Left lung (tissue), 10 donors: ENCODE results near the gene ATG16L1. TPM values are rescaled to one million over a fixed set of nuclear protein-coding genes. Genes with fewer than 3 reads are reported as not detected.
A peak's percentile ranks its signal among the peaks of the same experiment; 100 is the strongest.

ENCODE experiments used
- ATAC-seq: fragments of 200-7000 bp; cut with Tn5 transposase; one replicate; pipeline ENCODE4 v1.9.1; 2020; ENCODE audit warnings: moderate library complexity
- DNase-seq, 4 donors: peaks; one replicate each; pipeline ENCODE4 v3.0.0-alpha.2; 2013 to 2020
- H3K27ac ChIP-seq, 2 donors: fragments of 200-600 bp; sonication (generic) in 1 of 2; one replicate each; pipeline versions ENCODE4 v1.5.0 to v1.8.0; 2020 to 2021
- H3K27me3 ChIP-seq, 2 donors: fragments of 200-600 bp; sonication (generic) in 1 of 2; one replicate each; pipeline versions ENCODE4 v1.5.0 to v1.8.0; 2020 to 2021
- H3K36me3 ChIP-seq, 2 donors: fragments of 200-600 bp; sonication (generic) in 1 of 2; one replicate each; pipeline versions ENCODE4 v1.5.0 to v1.8.0; 2020 to 2021
- H3K4me1 ChIP-seq, 2 donors: fragments of 200-600 bp; one replicate each; pipeline ENCODE4 v1.8.0; 2021
- H3K4me3 ChIP-seq, 2 donors: fragments of 200-600 bp; sonication (generic) in 1 of 2; one replicate each; pipeline versions ENCODE4 v1.5.0 to v1.8.0; 2020 to 2021; ENCODE audit warnings: mild to moderate bottlenecking in 1 of 2
- H3K9me3 ChIP-seq, 2 donors: fragments of 200-600 bp; sonication (generic) in 1 of 2; one replicate each; pipeline versions ENCODE4 v1.5.0 to v1.8.0; 2020 to 2021
- CTCF ChIP-seq, 2 donors: fragments of 200-600 bp; sonication (generic) in 1 of 2; IDR thresholded peaks; one replicate each; pipeline versions ENCODE4 v1.5.0 to v1.8.0; 2021; ENCODE audit warnings: antibody characterized with exemption in 2 of 2
- intact Hi-C, 2 donors: fragments of 100-400 bp; cut with DNase I; formaldehyde crosslinking; loops; one replicate each; pipeline versions ENCODE4 v1.11.2 to v1.14.2; 2022
- polyA plus RNA-seq, 6 donors: library from polyadenylated mRNA; unstranded; fragments of 120-200 nt; gene quantifications; one replicate each; pipeline ENCODE4 v1.2.1, GENCODE V29; 2013; ENCODE audit not compliant: insufficient read length in 6 of 6
- total RNA-seq, 2 donors: library from RNA; stranded (reverse); fragmentation: NEBNext Ultra II Directional; extraction: Animal tissue kit (Norgen Biotek cat#: 25700); gene quantifications; one replicate each; pipeline ENCODE4 v1.2.1, GENCODE V29; 2021
- donor health status: DM: no; HTN: yes; CAD: no.
- donor health status: DM: no; HTN: no; CAD: no.

The ATG16L1 gene
- total and polyA plus RNA-seq, 8 donors: 21.1 to 29.4 (median 23.7) TPM

DNA sequence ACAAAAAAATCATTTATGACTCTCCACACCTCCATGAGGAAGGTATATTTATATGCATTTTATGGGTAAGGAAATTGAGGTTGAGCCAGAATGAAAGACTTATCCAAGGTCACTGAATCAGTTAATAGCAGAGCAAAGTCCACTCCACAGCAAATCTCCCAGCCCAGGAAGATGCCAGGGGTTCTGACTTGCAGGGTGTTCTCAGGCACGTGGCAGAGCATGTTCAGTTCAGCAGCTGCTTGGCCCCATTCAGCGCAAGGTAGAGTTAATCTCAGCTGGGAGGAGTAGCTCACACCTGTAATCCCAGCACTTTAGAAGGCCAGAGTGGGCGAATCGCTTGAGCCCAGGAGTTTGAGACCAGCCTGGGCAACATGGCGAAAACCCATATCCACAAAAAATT, 85.1 kb downstream of the ATG16L1 start:
- no peaks in the 10 kb centered on the region for H3K9me3 ChIP-seq
- no peak overlapping the region for H3K27ac ChIP-seq
- DNase-seq (peak in 1 of 4 donors; percentile 11), ATAC-seq (no peak)
- H3K4me1 ChIP-seq: peaks cover 0 to 45% of the 10 kb centered on the region in 2 donors
- no peaks in the 10 kb centered on the region for H3K27me3 ChIP-seq
- intact Hi-C loops: no loop called here
- TF ChIP-seq CTCF (IDR thresholded peaks at IDR 0.05): no peak
- H3K36me3 ChIP-seq: no peaks in the 10 kb centered on the region
- no peak overlapping the region for H3K4me3 ChIP-seq

GRCh38 chr2:233338046-233338445, 86.6 kb downstream of the ATG16L1 start:
- intact Hi-C loops: no loop called here
- Histone ChIP-seq H3K4me1 (peaks cover 0 to 32% of the 10 kb centered on the region in 2 donors), H3K9me3 (no peaks in the 10 kb centered on the region), H3K4me3 (no peak overlapping the region), H3K27me3 (no peaks in the 10 kb centered on the region), H3K27ac (no peak overlapping the region), H3K36me3 (no peaks in the 10 kb centered on the region)
- DNase-seq (peak in 1 of 4 donors; percentile 61), ATAC-seq (no peak)
- TF ChIP-seq CTCF (IDR thresholded peaks at IDR 0.05): no peak

- Histone ChIP-seq H3K27ac (peak overlapping the region; percentile 1 to 28), H3K4me1 (peaks cover 0 to 23% of the 10 kb centered on the region in 2 donors), H3K36me3 (no peaks in the 10 kb centered on the region), H3K9me3 (no peaks in the 10 kb centered on the region), H3K27me3 (no peaks in the 10 kb centered on the region), H3K4me3 (no peak overlapping the region)
- no peak for TF ChIP-seq CTCF (IDR thresholded peaks at IDR 0.05)
- ATAC-seq: peak; percentile 9
- intact Hi-C loops: no loop called here
- no peak for DNase-seq
Measured at GRCh38 chr2:233338812-233339368, 87.4 kb downstream of the ATG16L1 start.

DNA sequence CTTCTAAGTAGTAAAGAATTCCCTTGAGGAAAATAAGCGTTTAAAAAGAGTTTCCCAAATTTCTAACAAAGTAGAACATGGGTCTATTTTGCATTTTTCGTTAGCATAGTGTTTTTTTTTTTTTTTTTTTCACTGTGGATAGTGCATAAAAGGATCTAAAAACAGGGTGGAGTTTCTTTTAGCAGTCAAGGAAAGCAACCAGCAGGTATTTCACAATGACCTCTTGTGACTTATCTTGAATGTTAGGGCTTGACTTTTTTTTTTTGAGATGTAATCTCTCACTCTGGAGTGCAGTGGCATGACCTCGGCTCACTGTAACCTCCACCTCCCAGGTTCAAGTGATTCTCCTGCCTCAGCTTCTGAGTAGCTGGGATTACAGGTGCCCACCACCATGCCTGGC, 88.0 kb downstream of the ATG16L1 start:
- no peaks in the 10 kb centered on the region for H3K9me3 ChIP-seq
- TF ChIP-seq CTCF (IDR thresholded peaks at IDR 0.05): no peak
- peak in 1 of 4 donors; percentile 20 for DNase-seq
- no peaks in the 10 kb centered on the region for H3K27me3 ChIP-seq
- peak overlapping the region; percentile 1 to 28 for H3K27ac ChIP-seq
- H3K4me3 ChIP-seq: no peak overlapping the region
- H3K36me3 ChIP-seq: no peaks in the 10 kb centered on the region
- peak; percentile 91 for ATAC-seq
- peaks cover 0 to 18% of the 10 kb centered on the region in 2 donors for H3K4me1 ChIP-seq
- intact Hi-C loops: no loop called here

DNA sequence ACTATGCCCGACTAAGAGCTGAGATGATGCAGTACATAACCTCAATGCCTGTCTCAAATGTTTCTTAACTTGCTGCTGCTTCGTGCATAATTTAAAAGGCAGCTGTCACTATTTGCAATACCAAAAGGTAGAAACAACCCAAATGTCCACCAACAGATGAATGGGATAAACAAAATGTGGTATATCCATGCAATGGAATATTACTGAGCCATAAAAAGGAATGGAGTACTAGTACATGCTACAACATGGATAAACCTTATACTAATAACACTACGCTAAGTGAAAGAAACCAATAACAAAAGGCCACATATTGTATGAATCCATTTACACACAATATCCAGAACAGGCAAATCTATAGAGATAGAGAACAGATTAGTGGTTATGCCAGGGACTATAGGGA, 89.8 kb downstream of the ATG16L1 start:
- Histone ChIP-seq H3K4me3 (no peak overlapping the region), H3K4me1 (peaks cover 0 to 16% of the 10 kb centered on the region in 2 donors), H3K9me3 (no peaks in the 10 kb centered on the region), H3K36me3 (no peaks in the 10 kb centered on the region), H3K27ac (no peak overlapping the region), H3K27me3 (no peaks in the 10 kb centered on the region)
- TF ChIP-seq CTCF (IDR thresholded peaks at IDR 0.05): no peak
- ATAC-seq (no peak), DNase-seq (no peak)
- intact Hi-C loops: no loop called here
